Esophagus (tissue), 2 donors: ENCODE data around the gene LRFN4. TPM values are rescaled to one million over a fixed set of nuclear protein-coding genes. Genes with fewer than 3 reads are reported as not detected.
"Not testable (repeated sequence)": the region's sequence is repeated elsewhere in the genome, so short reads cannot be mapped to it uniquely, and the experiment has no call there.

Source experiments
- H3K27ac ChIP-seq, 2 donors: one replicate each; pipeline ENCODE4 v1.5.1; 2013; ENCODE audit warnings: low read depth in 2 of 2, mild to moderate bottlenecking in 2 of 2, inconsistent platforms in 1 of 2, low read length in 1 of 2, moderate library complexity in 1 of 2
- H3K27me3 ChIP-seq, 2 donors: one replicate each; pipeline ENCODE4 v1.6.1; 2013; ENCODE audit warnings: low read length in 2 of 2, control low read depth in 1 of 2, mild to moderate bottlenecking in 1 of 2; ENCODE audit not compliant: insufficient read depth in 2 of 2, control insufficient read depth in 1 of 2
- H3K36me3 ChIP-seq, 2 donors: one replicate each; pipeline ENCODE4 v1.6.1; 2013; ENCODE audit warnings: low read length in 1 of 2; ENCODE audit not compliant: control insufficient read depth in 2 of 2, insufficient read depth in 2 of 2
- H3K4me1 ChIP-seq, 2 donors: one replicate each; pipeline ENCODE4 v1.6.1; 2013; ENCODE audit warnings: low read length in 1 of 2; ENCODE audit not compliant: control insufficient read depth in 2 of 2, insufficient read depth in 2 of 2
- H3K4me3 ChIP-seq, 2 donors: one replicate each; pipeline ENCODE4 v1.5.1; 2013; ENCODE audit warnings: low read length in 2 of 2, mild to moderate bottlenecking in 2 of 2, low read depth in 1 of 2, moderate library complexity in 1 of 2
- H3K9me3 ChIP-seq, 2 donors: one replicate each; pipeline ENCODE4 v1.6.1; 2013; ENCODE audit warnings: mild to moderate bottlenecking in 2 of 2, low read depth in 1 of 2, low read length in 1 of 2, moderate library complexity in 1 of 2; ENCODE audit not compliant: control insufficient read depth in 2 of 2, insufficient read depth in 1 of 2
- WGBS, 2 donors: extraction: QIAGEN DNeasy Blood & Tissue Kit; methylation state at CpG; one replicate each; pipeline ENCODE4 v1.1.7; 2013; 5-methylcytosine and 5-hydroxymethylcytosine counted together
- polyA plus RNA-seq, 2 donors: library from polyadenylated mRNA; stranded (reverse); fragments of 200-250 nt; gene quantifications; one replicate each; pipeline ENCODE4 v1.2.3, GENCODE V29; 2013
- donor health status: healthy with polysubstance abuse.
- donor health status: Bipolar disorder and iron deficiency.

LRFN4 gene
- polyA plus RNA-seq, 2 donors = 5.4 to 9.3 TPM

DNA sequence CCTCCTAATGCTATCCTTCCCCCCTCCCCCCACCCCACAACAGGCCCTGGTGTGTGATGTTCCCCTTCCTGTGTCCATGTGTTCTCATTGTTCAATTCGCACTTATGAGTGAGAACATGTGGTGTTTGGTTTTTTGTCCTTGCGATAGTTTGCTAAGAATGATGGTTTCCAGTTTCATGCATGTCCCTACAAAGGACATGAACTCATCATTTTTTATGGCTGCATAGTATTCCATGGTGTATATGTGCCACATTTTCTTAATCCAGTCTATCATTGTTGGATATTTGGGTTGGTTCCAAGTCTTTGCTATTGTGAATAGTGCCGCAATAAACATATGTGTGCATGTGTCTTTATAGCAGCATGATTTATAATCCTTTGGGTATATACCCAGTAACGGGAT is 32.3 kb upstream of the LRFN4 start:
- not testable (repeated sequence) for H3K4me1 ChIP-seq, H3K4me3 ChIP-seq, H3K27me3 ChIP-seq, H3K27ac ChIP-seq, H3K9me3 ChIP-seq
- peaks cover 0 to 11% of the 10 kb centered on the region in 2 donors for H3K36me3 ChIP-seq
- WGBS, 2 donors = 96 to 98% methylated on average over 3 of the region's 4 CpGs

- WGBS, 2 donors = 54 to 60% methylated on average over 4 of the region's 4 CpGs
- Histone ChIP-seq H3K4me1 (no peaks in the 10 kb centered on the region), H3K9me3 (no peaks in the 10 kb centered on the region), H3K27ac (no peak overlapping the region), H3K4me3 (no peak overlapping the region), H3K36me3 (peaks cover 5 to 6% of the 10 kb centered on the region in 2 donors), H3K27me3 (no peaks in the 10 kb centered on the region)
These were observed 22.4 kb upstream of the LRFN4 start for GRCh38 chr11:66834539-66834845.

DNA sequence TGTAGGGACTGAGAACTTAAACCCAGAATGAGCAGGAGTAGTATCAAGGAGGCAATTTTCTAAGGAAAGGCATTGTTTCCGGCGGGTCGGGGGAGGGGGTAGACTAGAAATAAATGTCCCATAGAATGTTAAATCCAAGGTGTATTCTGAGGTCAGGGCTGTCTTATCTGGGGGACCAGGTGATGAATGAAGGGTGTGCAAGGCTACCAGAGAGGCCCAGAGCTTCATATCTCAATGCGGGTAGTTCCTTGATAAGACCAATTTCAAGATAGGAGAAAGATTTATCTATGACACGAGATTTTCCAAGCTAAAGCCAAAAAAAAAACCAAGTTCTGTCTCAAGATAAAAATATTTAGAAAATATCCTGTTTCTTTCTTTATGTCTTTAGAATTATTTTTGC is 21.9 kb upstream of the LRFN4 start:
- WGBS, 2 donors = 77 to 80% methylated on average over 5 of the region's 5 CpGs
- Histone ChIP-seq H3K9me3 (no peaks in the 10 kb centered on the region), H3K27ac (no peak overlapping the region), H3K4me1 (no peaks in the 10 kb centered on the region), H3K36me3 (peaks cover 5 to 6% of the 10 kb centered on the region in 2 donors), H3K27me3 (no peaks in the 10 kb centered on the region), H3K4me3 (no peak overlapping the region)

DNA sequence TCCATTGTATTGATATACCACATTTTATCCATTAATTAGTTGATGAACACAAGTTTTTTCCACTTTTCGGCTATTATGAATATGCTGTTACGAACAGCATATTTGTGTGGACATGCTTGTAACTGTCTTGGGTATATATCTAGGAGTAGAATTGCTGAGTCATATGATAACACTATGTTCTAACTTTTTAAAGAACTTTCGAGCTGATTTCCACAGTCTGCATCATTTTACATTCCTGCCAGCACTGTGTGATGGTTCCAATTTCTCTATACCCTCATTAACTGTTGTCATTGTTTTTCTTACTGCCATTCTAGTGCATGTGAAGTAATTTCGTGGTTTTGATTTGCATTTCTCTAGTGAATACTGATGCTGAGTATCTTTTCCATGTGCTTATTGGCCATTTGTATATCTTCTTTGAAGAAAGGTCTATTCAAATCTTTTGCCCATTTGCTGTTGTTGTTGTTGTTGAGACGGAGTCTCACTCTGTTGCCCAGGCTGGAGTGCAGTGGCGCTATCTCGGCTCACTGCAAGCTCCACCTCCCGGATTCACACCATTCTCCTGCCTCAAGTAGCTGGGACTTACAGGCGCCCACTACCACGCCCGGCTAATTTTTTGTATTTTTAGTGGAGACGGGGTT is 21.0 kb upstream of the LRFN4 start:
- 84 to 85% methylated on average over 12 of the region's 12 CpGs for WGBS, 2 donors
- no peaks in the 10 kb centered on the region for H3K27me3 ChIP-seq
- H3K36me3 ChIP-seq = peaks cover 5 to 6% of the 10 kb centered on the region in 2 donors
- H3K4me3 ChIP-seq = no peak overlapping the region
- no peaks in the 10 kb centered on the region for H3K9me3 ChIP-seq
- no peak overlapping the region for H3K27ac ChIP-seq
- no peaks in the 10 kb centered on the region for H3K4me1 ChIP-seq

DNA sequence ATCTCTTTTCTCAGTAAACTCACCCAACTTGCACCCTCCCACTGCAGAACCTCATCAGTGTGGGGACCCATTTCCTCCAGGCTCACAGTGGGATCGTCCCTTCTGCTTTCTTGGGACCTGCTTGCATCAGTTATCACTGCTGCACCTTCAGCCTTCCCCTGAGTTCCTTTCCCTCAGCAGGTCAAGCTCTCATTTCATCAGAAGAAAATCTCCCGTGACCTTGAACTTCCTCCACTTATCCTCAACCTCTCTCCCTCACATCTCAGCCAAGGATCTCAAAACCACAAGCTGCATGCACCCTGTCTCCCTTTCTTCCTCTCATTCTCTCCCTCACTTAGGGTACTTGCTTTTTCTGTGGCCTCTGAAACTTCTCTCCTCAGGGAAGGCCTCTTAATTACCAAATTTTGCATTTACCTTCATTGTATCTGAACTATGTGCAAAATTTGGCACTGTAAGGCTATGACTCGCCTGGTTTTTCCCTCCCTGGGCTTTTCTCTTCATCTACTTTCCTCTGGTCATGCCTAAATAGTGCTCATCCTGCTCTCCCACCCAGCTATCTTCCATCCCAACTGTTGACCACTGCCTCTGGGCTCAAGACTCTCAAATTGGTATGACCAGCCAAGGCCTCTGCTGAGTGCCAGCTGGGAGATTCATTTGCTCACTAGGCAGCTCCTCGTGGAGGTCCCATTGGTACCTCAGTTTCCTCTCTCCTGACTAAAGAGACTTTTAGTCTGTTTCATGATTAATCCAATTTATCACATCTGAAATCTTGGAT is 16.4 kb upstream of the LRFN4 start:
- peaks cover 5 to 13% of the 10 kb centered on the region in 2 donors for H3K36me3 ChIP-seq
- H3K9me3 ChIP-seq = no peaks in the 10 kb centered on the region
- H3K4me1 ChIP-seq = peaks cover 0 to 12% of the 10 kb centered on the region in 2 donors
- H3K27ac ChIP-seq = no peak overlapping the region
- WGBS, 2 donors = 73 to 80% methylated on average over 4 of the region's 4 CpGs
- no peaks in the 10 kb centered on the region for H3K27me3 ChIP-seq
- no peak overlapping the region for H3K4me3 ChIP-seq

DNA sequence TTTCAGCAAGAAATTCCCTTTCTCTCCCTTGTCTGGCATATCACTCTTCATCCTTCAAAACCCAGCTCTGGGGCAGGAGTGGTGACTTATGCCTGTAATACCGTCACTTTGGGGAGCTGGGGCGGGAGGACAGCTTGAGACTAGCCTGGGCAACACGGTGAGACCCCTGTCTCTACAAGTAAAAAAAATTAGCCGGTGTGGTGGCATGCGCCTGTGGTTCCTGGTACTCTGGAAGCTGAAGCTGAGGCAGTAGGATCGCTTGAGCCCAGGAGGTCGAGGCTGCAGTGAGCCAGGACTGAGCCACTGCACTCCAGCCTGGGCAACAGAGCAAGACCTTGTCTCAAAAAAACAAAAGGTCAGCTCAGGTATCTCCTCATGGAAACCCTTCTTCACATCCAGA is 15.0 kb upstream of the LRFN4 start:
- WGBS, 2 donors = 78 to 81% methylated on average over 7 of the region's 7 CpGs
- Histone ChIP-seq H3K36me3 (peaks cover 8 to 16% of the 10 kb centered on the region in 2 donors), H3K27me3 (no peaks in the 10 kb centered on the region), H3K27ac (peak overlapping the region in 1 of 2 donors; percentile 97), H3K4me3 (peak overlapping the region in 1 of 2 donors; percentile 72), H3K4me1 (peaks cover 0 to 12% of the 10 kb centered on the region in 2 donors), H3K9me3 (no peaks in the 10 kb centered on the region)

DNA sequence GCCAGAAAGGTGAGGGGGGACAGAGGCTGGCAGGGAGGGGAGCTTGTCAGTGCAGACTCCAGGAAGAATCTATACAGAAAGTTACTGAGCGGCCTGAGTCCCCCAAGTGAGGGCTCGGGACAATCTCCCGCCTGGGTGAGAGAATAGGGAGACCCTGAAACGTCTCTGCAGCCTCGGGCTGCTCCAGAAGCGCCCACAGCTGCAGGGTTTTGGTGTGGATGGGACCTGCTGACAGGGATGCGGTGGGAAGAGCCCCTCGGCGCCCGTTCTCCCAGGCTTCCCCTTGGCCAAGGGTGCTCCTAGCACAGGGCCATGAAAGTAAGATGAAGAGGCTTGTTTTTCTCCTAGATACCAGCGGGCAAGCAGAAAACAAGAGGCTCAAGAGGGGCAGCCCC is 14.4 kb upstream of the LRFN4 start:
- peak overlapping the region; percentile 72 to 95 for H3K4me3 ChIP-seq
- peak overlapping the region; percentile 96 to 97 for H3K27ac ChIP-seq
- H3K9me3 ChIP-seq = no peaks in the 10 kb centered on the region
- H3K36me3 ChIP-seq = peaks cover 8 to 18% of the 10 kb centered on the region in 2 donors
- no peaks in the 10 kb centered on the region for H3K27me3 ChIP-seq
- 0 to 1% methylated on average over 11 of the region's 11 CpGs for WGBS, 2 donors
- H3K4me1 ChIP-seq = peaks cover 0 to 12% of the 10 kb centered on the region in 2 donors

DNA sequence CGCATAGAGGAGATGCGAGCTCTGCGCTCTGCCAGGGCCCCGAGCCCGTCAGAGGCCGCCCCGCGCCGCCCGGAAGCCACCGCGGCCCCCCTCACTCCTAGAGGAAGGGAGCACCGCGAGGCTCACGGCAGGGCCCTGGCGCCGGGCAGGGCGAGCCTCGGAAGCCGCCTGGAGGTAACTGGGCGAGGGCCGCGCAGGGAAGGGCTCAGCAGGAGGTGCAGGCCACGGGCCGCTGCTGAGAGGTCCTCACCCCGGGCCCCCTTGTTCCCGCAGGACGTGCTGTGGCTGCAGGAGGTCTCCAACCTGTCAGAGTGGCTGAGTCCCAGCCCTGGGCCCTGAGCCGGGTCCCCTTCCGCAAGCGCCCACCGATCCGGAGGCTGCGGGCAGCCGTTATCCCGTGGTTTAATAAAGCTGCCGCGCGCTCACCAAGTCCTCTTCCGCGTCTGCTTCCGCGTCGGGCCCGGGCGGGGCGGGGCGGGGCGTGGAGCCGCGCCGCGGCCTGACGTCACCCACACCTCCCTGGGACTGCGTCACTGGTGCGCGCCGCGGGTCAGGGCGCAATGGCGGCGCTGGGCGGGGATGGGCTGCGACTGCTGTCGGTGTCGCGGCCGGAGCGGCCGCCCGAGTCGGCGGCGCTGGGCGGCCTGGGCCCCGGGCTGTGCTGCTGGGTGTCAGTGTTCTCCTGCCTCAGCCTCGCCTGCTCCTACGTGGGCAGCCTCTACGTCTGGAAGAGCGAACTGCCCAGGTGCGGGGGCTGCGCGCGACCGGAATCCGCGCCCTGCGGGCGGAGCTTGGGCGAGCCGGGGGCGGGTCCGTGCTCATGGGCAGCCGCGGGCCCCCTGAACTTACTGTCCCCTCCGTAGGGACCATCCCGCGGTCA is 13.7 kb upstream of the LRFN4 start, which contains the start of gene RCE1:
Gene RCE1, plus strand, starts transcription at position 546 of the 880 bp plus-strand sequence. Its CDS starts 15 bp downstream, at position 561.
- WGBS, 2 donors = 0 to 1% methylated on average over 70 to 98 of the region's 98 CpGs
- H3K27ac ChIP-seq = peak within 1 kb of the TSS; percentile 96 to 97
- H3K4me1 ChIP-seq = peaks cover 0 to 12% of the 10 kb centered on the region in 2 donors
- H3K27me3 ChIP-seq = no peaks in the 10 kb centered on the region
- H3K9me3 ChIP-seq = no peaks in the 10 kb centered on the region
- peak within 1 kb of the TSS; percentile 72 to 95 for H3K4me3 ChIP-seq
- peaks cover 4 to 20% of the 10 kb centered on the region in 2 donors for H3K36me3 ChIP-seq

DNA sequence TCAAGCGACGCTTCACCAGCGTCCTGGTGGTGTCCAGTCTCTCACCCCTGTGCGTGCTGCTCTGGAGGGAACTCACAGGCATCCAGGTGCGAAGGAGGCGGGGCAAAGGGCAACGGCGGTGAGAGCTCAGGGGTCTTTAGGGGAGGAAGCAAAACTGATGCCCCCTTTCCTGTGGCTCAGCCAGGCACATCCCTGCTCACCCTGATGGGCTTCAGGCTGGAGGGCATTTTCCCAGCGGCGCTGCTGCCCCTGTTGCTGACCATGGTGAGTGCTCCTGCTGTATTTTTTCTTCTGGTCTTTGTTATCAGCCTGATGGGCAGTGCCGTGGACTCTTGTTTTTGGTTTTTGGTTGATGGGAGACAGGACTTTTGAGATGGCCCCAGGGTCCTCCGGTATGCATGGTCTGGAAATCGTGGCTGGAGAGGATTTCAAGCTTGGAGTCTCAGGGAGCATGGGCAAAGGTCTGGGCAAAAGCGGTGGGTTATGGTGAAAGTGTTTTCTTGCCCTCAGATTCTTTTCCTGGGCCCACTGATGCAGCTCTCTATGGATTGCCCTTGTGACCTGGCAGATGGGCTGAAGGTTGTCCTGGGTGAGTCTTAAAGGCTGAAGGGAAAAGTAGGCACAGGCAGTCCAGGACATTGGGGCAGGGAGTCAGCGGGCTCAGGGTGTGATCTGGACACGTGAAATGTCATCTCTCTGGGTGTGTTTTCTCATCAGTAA is 12.9 kb upstream of the LRFN4 start:
- Histone ChIP-seq H3K27me3 (no peaks in the 10 kb centered on the region), H3K4me3 (peak overlapping the region; percentile 72 to 95), H3K4me1 (peaks cover 0 to 12% of the 10 kb centered on the region in 2 donors), H3K27ac (peak overlapping the region; percentile 96 to 97), H3K36me3 (peaks cover 4 to 24% of the 10 kb centered on the region in 2 donors), H3K9me3 (no peaks in the 10 kb centered on the region)
- WGBS, 2 donors = 12 to 15% methylated on average over 16 of the region's 16 CpGs
